Fibroblast of villous mesenchyme (primary cell): ENCODE data around the gene KDM4B. TPM values are rescaled to one million over a fixed set of nuclear protein-coding genes. Genes with fewer than 3 reads are reported as not detected.

Experiments used
- DNase-seq: peaks from one replicate; pipeline ENCODE4 v3.0.0-alpha.2; 2010; ENCODE audit warnings: low read depth
- H3K4me3 ChIP-seq: 2 replicates; pipeline ENCODE4 v1.5.1; 2011; ENCODE audit warnings: low read depth, mild to moderate bottlenecking, low read length
- total RNA-seq: library from RNA; depleted of rRNA; stranded (reverse); fragments of >200 nt; gene quantifications from 2 replicates; pipeline ENCODE4 v1.2.3, GENCODE V29; 2012
- TF ChIP-seq, protein P1 (sequence below): IDR thresholded peaks from 2 replicates; pipeline ENCODE4 v1.5.1; 2012; ENCODE audit warnings: low read depth, mild to moderate bottlenecking, low read length; ENCODE audit not compliant: insufficient read depth

The KDM4B gene
- total RNA-seq, 1 donor: 17.7 TPM

DNA sequence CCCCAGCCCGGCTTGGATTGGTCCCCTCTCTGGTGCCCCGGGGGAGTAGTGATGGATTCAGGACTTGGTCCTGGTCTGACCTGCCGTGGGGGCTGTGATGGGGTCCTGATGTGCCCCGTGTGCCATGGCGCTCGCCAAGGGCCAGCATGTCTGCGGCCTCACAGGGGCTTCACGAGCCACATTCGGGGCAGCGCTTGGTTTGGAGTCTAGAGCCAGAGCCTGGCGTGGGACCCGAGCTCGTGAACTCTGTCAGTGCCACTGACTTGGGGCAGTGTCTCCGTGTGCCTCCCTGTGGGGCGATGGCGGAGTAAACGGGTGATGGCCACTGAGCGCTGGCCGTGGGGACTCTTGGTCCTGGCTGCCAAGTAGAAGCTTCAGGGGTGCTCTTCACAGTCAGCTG lies 17.1 kb downstream of the KDM4B start:
- TF ChIP-seq, protein P1, sequence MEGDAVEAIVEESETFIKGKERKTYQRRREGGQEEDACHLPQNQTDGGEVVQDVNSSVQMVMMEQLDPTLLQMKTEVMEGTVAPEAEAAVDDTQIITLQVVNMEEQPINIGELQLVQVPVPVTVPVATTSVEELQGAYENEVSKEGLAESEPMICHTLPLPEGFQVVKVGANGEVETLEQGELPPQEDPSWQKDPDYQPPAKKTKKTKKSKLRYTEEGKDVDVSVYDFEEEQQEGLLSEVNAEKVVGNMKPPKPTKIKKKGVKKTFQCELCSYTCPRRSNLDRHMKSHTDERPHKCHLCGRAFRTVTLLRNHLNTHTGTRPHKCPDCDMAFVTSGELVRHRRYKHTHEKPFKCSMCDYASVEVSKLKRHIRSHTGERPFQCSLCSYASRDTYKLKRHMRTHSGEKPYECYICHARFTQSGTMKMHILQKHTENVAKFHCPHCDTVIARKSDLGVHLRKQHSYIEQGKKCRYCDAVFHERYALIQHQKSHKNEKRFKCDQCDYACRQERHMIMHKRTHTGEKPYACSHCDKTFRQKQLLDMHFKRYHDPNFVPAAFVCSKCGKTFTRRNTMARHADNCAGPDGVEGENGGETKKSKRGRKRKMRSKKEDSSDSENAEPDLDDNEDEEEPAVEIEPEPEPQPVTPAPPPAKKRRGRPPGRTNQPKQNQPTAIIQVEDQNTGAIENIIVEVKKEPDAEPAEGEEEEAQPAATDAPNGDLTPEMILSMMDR: no peak
- DNase-seq: no peak
- H3K4me3 ChIP-seq: no peak overlapping the region

DNA sequence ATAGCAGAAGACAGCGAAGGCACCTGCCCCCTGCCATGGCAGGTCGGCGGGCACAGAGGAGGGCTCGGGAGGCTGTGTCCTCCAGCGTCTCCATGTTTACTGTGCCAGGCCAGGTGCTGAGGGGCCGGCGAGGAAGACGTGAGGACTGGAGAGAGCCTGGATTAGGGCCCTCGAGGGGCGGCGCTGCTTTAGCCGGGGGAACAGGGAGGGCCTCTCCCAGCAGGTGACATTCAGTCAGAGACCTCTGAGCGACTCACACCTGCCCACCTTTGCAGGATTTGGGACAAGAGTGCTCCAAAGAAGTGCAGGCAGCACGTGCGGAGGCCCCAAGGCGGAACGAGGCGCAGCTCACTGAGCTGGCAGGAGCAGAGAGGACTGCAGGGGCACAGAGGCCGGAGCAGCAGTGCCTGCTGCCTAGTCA lies 17.6 kb downstream of the KDM4B start:
- TF ChIP-seq, protein P1: no peak
- DNase-seq: no peak
- no peak overlapping the region for H3K4me3 ChIP-seq

DNA sequence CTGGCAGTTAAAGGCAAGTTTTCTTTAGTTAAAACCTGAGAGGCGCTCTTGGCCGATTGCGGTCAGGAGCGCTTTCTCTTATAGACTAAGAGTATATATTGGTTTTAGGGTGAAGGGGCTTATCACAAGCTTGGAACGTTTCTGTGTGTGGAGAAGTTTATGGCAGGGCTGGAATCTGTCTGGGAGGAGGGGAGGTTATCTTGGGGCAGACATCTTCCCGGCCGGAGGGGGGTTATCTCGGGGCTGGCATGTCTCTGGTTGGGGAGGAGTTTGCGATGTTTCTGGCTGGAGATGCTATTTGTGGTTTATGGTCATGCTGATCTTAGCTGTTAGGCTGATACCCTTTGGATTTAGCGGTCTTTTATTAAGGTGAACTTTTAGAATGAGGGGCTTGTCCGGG lies 18.3 kb downstream of the KDM4B start:
- peak overlapping the region; percentile 1 for H3K4me3 ChIP-seq
- TF ChIP-seq, protein P1: no peak
- peak; percentile 90 for DNase-seq

DNA sequence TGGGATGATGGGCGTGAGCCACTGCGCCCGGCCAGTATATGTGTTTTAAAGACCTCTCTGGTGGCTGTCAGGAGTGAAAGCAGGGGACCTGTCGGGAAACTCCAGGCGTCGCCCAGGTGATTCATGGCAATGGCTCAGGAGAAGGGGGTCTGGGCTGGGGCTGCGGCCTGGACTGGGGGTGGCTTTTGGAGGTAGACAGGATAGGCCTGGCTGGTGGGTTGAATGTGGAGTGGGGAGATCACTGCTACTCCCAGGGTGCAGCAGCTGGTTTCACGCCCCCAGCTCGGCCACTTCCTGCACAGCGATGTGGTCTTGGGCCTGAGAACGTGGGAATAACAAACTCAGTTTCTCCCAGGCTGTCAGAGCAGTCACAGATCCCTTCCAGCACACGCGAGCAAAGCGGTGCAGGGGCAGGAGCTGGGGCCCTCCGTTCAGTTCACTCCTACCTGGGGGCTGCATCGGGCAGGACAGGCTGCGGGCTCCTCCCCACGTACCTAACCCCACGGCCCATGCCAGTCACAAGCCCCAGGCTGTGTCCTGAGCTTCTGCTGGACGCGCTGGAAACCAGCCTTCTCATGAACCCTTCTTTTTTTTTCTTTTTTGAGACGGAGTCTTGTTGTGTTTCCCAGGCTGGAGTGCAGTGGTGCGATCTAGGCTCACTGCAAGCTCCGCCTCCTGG lies 18.9 kb downstream of the KDM4B start:
- DNase-seq: peak; percentile 81
- TF ChIP-seq, protein P1: no peak
- H3K4me3 ChIP-seq: peak overlapping the region; percentile 1

DNA sequence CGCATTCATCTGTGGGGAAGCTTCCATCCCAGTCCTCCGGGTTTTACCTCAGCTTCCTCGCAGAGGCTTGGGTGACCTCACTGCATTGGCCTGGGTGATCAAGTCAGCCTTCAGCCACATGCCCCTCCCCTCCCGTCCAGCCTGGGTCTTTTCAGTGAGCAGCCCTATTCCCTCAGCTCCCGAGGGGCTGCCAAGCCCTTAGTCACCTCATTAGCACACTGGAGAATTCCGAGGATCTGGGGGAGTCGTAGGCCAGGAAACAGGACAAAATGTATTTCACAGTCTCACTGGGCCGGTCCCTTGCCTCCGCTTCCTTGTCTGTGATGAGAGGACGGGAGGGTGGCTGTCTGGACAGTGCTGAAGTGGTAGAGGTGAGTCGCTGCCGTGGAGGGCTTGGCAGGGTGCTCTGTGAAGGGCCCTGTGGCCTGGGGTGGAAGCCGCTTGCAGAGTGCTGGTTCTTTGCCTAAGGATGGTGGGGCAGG lies 19.9 kb downstream of the KDM4B start:
- TF ChIP-seq, protein P1: no peak
- H3K4me3 ChIP-seq: no peak overlapping the region
- peak; percentile 80 for DNase-seq

DNA sequence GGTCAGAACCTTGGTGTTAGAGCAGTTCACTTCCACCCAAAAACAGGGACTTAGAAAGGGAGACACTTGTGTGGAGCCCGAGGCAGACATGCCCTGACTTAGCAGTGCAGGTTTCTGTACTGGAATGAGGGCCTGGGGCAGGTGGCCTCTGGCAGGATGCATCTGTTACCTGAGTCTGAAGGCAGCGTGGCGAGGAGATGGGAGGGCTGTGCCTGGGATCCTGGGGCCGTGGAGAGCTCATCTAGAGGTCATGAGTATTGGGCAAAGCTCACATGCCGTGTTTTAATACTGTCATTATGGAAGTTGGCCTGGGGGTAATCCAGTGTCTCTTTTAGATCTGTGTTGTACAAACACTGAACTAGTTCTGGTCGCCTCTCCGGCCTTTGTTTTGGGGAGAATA lies 21.4 kb downstream of the KDM4B start:
- no peak overlapping the region for H3K4me3 ChIP-seq
- TF ChIP-seq, protein P1: no peak

DNA sequence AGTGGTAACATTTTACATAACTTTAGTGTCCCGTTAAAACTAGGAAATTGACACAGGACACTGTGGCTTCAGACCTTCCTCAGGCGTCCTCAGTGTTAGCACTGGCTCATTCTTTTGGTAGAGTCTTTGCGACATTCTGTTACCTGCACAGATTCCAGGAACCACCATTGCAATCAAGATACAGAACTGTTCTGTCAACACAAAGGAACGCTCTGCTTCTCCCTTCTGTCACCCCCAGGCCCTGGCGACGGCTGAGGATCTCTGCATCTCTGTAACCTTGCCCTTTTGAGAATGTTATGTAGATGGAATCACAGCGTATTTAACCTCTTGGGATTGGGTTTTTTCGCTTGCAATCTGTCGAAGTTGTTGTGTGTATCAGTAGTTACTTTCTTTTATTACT lies 22.6 kb downstream of the KDM4B start:
- TF ChIP-seq, protein P1: no peak
- DNase-seq: no peak

More for the DNA sequence above, 21.4 kb downstream of the KDM4B start:
- no peak for DNase-seq

More for the DNA sequence above, 22.6 kb downstream of the KDM4B start:
- H3K4me3 ChIP-seq: no peak overlapping the region
